Measurements from ENCODE around the gene PRDM7. TPM values are rescaled to one million over a fixed set of nuclear protein-coding genes. Genes with fewer than 3 reads are reported as not detected.
A peak's percentile ranks its signal among the peaks of the same experiment; 100 is the strongest.
"Not testable (repeated sequence)": the region's sequence is repeated elsewhere in the genome, so short reads cannot be mapped to it uniquely, and the experiment has no call there.

PRDM7 gene
- total and polyA plus RNA-seq, 2 of the 8 experiments (the other 6 are each of a cell fraction or from before 2014, with no cell fraction given), result 0.02 TPM; not detected in 1

- DNase-seq (ENCODE audit: low read depth in 1 of 2, low spot score in 2 of 2), result peak; percentile 68 to 95
- H2AFZ ChIP-seq (ENCODE audit: low read length); FAIRE-seq: not testable (repeated sequence)
Observed at GRCh38 chr16:90106271-90106670, 29.1 kb upstream of the PRDM7 start.

More at GRCh38 chr16:90106271-90106670, 29.1 kb upstream of the PRDM7 start:
- H2AK5ac ChIP-seq (ENCODE audit: low read depth, low read length); H2BK20ac ChIP-seq (ENCODE audit: low read length); H3K4ac ChIP-seq (replicated peaks; ENCODE audit: insufficient read length, low read depth, low read length); H3K27ac ChIP-seq (ENCODE audit: low read depth, low read length); H3K27me3 ChIP-seq (replicated peaks in 1 of 4; ENCODE audit: control insufficient read depth in 3 of 4, extremely low read depth in 1 of 4, insufficient read depth in 3 of 4, low read length in 3 of 4); H3K9ac ChIP-seq (replicated peaks in 1 of 4; ENCODE audit: extremely low read depth in 1 of 4, low read depth in 3 of 4, low read length in 3 of 4); H3K4me1 ChIP-seq (replicated peaks in 1 of 4; ENCODE audit: control insufficient read depth in 3 of 4, insufficient read depth in 4 of 4, low read length in 3 of 4); H2BK5ac ChIP-seq (ENCODE audit: low read depth, low read length); H3K79me1 ChIP-seq (ENCODE audit: low read depth, low read length); H3K23ac ChIP-seq (ENCODE audit: insufficient read length); H3K36me3 ChIP-seq (ENCODE audit: control insufficient read depth in 2 of 4, insufficient read depth in 4 of 4, low read length in 3 of 4); H2BK120ac ChIP-seq (replicated peaks; ENCODE audit: low read depth, low read length); POLR2A ChIA-PET (ENCODE audit: partially characterized antibody); H3K14ac ChIP-seq (ENCODE audit: insufficient read length); H3K79me2 ChIP-seq (ENCODE audit: control insufficient read depth in 1 of 2, insufficient read depth in 2 of 2, low read length in 2 of 2); H4K20me1 ChIP-seq (replicated peaks in 1 of 2; ENCODE audit: control insufficient read depth in 1 of 2, insufficient read depth in 2 of 2, low read length in 2 of 2); H2BK15ac ChIP-seq (ENCODE audit: low read length); H3K56ac ChIP-seq (replicated peaks; ENCODE audit: insufficient read length, low read depth, low read length); H2BK12ac ChIP-seq (ENCODE audit: low read depth, low read length); H4K8ac ChIP-seq (ENCODE audit: extremely low read depth, insufficient read depth, low read length); H3K18ac ChIP-seq (ENCODE audit: extremely low read depth, low read length); H4K91ac ChIP-seq (replicated peaks; ENCODE audit: insufficient read length, low read length); H3K23me2 ChIP-seq (ENCODE audit: low read depth, low read length); H4K5ac ChIP-seq (ENCODE audit: insufficient read length, low read depth, low read length); H3K9me3 ChIP-seq (ENCODE audit: insufficient read depth in 2 of 2, low read depth in 1 of 2, low read length in 1 of 2); CTCF ChIA-PET (ENCODE audit: partially characterized antibody): not testable (repeated sequence)
- peak overlapping the region; percentile 33 to 53 (median 38); a peak in 6 of 8 replicates for H3K4me3 ChIP-seq (ENCODE audit: extremely low read depth in 1 of 4, insufficient read depth in 2 of 4, low read depth in 3 of 4, low read length in 4 of 4)
- H3K4me2 ChIP-seq (ENCODE audit: insufficient read depth in 1 of 2, low read depth in 2 of 2, low read length in 2 of 2), result peak overlapping the region in 1 of 2 experiments; percentile 37; a peak in 1 of 4 replicates
- WGBS, 2 experiments (ENCODE audit: extremely low coverage in 1 of 2, insufficient coverage in 1 of 2, insufficient read length in 1 of 2, insufficient replicate concordance in 2 of 2, low coverage in 1 of 2, low lambda C conversion rate in 2 of 2, missing lambda C conversion rate in 1 of 2), result 33% methylated on average over 26 of the region's 32 CpGs; no CpG with 5 or more reads in 1 of the 2 experiments
- TF ChIP-seq CTCF (IDR thresholded peaks at IDR 0.05; ENCODE audit: control extremely low read depth in 1 of 3, insufficient read depth in 1 of 3, low read depth in 1 of 3, low read length in 3 of 3) (peak; percentile 31 to 82 (median 47)), RAD21 (IDR thresholded peaks at IDR 0.05 in 1 of 2, conservative IDR thresholded peaks at IDR 0.05 in 1 of 2; ENCODE audit: low read depth in 2 of 2, low read length in 2 of 2) (peak; percentile 24 to 28; a peak in 2 of 4 replicates), CREB1 (IDR thresholded peaks at IDR 0.05) (peak; percentile 75)

All from H1 (cell line).